Cardiac septum (tissue), 1 donor: Measurements from ENCODE around the gene SVOP. TPM values are rescaled to one million over a fixed set of nuclear protein-coding genes. Genes with fewer than 3 reads are reported as not detected.

ENCODE experiments used
- DNase-seq: peaks from one replicate; pipeline ENCODE4 v3.0.0-alpha.2; 2020; ENCODE audit warnings: low spot score
- intact Hi-C: fragments of 100-400 bp; cut with DNase I; formaldehyde crosslinking; loops from one replicate; pipeline ENCODE4 v1.14.0; 2022
- total RNA-seq: library from RNA; stranded (reverse); fragmentation: NEBNext Ultra II Directional; extraction: Animal tissue kit (Norgen Biotek cat#: 25700); gene quantifications from one replicate; pipeline ENCODE4 v1.2.1, GENCODE V29; 2021
- donor health status: DM: no; HTN: no; CAD: no.

The SVOP gene
- total RNA-seq, 1 donor from 2014 or later, result 1.9 TPM

- DNase-seq, result peak; percentile 19
- intact Hi-C loops, result loop anchor here (5.0 to 10.0 kb wide), 6 partner anchors 93 to 388 kb away; partner anchors contain the start of genes ALKBH2, ISCU, SART3 and SSH1
These were observed 70.9 kb downstream of the SVOP start for GRCh38 chr12:108949976-108950375.

GRCh38 chr12:108948367-108948766, 72.5 kb downstream of the SVOP start:
- intact Hi-C loops, result loop anchor here (5.0 to 10.0 kb wide), 4 partner anchors 141 to 386 kb away; partner anchors contain the start of genes ISCU and SART3
- DNase-seq, result no peak

- intact Hi-C loops, result loop anchor here (5.0 to 10.0 kb wide), 4 partner anchors 140 to 385 kb away; partner anchors contain the start of genes ISCU and SART3
- DNase-seq, result no peak
These were observed 73.8 kb downstream of the SVOP start for GRCh38 chr12:108947097-108947496.

GRCh38 chr12:108940138-108940537, 80.7 kb downstream of the SVOP start:
- DNase-seq, result no peak
- intact Hi-C loops, result loop anchor here (10.0 kb wide), 1 partner anchor 195 kb away; no protein-coding TSS in a partner anchor

- no peak for DNase-seq
- intact Hi-C loops, result no loop called here
These were observed 81.3 kb downstream of the SVOP start for GRCh38 chr12:108939594-108939993.

- DNase-seq, result peak; percentile 24
- intact Hi-C loops, result no loop called here
These were observed 82.5 kb downstream of the SVOP start for GRCh38 chr12:108938247-108938924.

- intact Hi-C loops, result no loop called here
- no peak for DNase-seq
These were observed 85.6 kb downstream of the SVOP start for GRCh38 chr12:108935159-108935763.

GRCh38 chr12:108933949-108934348, 86.9 kb downstream of the SVOP start:
- peak; percentile 22 for DNase-seq
- intact Hi-C loops, result no loop called here

GRCh38 chr12:108930756-108931155, 90.1 kb downstream of the SVOP start:
- no peak for DNase-seq
- intact Hi-C loops, result no loop called here

- no peak for DNase-seq
- intact Hi-C loops, result no loop called here
These were observed 90.7 kb downstream of the SVOP start for GRCh38 chr12:108930155-108930554.

GRCh38 chr12:108928695-108929094, 92.2 kb downstream of the SVOP start:
- DNase-seq, result peak; percentile 20
- intact Hi-C loops, result no loop called here

GRCh38 chr12:108922918-108923317, 98.0 kb downstream of the SVOP start:
- DNase-seq, result no peak
- intact Hi-C loops, result no loop called here

GRCh38 chr12:108921946-108922345, 98.9 kb downstream of the SVOP start:
- no peak for DNase-seq
- intact Hi-C loops, result no loop called here

- intact Hi-C loops, result no loop called here
- DNase-seq, result no peak
These were observed 101.8 kb downstream of the SVOP start for GRCh38 chr12:108918960-108919642.

- intact Hi-C loops, result no loop called here
- no peak for DNase-seq
These were observed 102.7 kb downstream of the SVOP start for GRCh38 chr12:108918206-108918605.

- no peak for DNase-seq
- intact Hi-C loops, result no loop called here
These were observed 104.5 kb downstream of the SVOP start for GRCh38 chr12:108916336-108916735.

GRCh38 chr12:108915632-108916133, 105.2 kb downstream of the SVOP start:
- no peak for DNase-seq
- intact Hi-C loops, result no loop called here

GRCh38 chr12:108914121-108914531, 106.7 kb downstream of the SVOP start:
- intact Hi-C loops, result no loop called here
- no peak for DNase-seq

GRCh38 chr12:108912361-108912760, 108.5 kb downstream of the SVOP start:
- DNase-seq, result no peak
- intact Hi-C loops, result no loop called here

- DNase-seq, result no peak
- intact Hi-C loops, result no loop called here
These were observed 109.0 kb downstream of the SVOP start for GRCh38 chr12:108911915-108912314.
